ENCODE measurements around the gene CLCNKB. TPM values are rescaled to one million over a fixed set of nuclear protein-coding genes. Genes with fewer than 3 reads are reported as not detected.
"Not testable (repeated sequence)": the region's sequence is repeated elsewhere in the genome, so short reads cannot be mapped to it uniquely, and the experiment has no call there.

Gene CLCNKB
- total RNA-seq, 1 donor from 2014 or later: 3.0 TPM

DNA sequence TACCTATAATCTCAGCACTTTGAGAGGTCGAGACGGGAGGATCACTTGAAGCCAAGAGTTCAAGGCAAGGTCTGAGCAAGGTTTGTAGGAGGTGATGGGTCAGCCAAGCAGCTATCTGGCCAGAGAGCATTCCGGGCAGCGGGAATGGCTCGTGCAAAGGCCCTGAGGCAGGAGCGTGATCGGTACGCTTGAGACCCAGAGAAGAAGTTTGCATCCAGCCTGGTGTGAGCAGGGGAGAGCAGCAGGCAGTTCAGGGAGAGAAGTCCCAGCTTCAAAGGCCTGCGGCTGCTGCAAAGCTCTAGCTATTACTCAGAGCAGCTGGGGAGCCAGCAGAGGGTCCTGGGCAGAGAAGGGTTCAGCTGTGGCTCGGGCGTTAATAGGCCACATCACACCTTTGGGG is 44.7 kb upstream of the CLCNKB start:
- no peak overlapping the region for H3K4me3 Mint-ChIP-seq
- TF ChIP-seq, protein P1, sequence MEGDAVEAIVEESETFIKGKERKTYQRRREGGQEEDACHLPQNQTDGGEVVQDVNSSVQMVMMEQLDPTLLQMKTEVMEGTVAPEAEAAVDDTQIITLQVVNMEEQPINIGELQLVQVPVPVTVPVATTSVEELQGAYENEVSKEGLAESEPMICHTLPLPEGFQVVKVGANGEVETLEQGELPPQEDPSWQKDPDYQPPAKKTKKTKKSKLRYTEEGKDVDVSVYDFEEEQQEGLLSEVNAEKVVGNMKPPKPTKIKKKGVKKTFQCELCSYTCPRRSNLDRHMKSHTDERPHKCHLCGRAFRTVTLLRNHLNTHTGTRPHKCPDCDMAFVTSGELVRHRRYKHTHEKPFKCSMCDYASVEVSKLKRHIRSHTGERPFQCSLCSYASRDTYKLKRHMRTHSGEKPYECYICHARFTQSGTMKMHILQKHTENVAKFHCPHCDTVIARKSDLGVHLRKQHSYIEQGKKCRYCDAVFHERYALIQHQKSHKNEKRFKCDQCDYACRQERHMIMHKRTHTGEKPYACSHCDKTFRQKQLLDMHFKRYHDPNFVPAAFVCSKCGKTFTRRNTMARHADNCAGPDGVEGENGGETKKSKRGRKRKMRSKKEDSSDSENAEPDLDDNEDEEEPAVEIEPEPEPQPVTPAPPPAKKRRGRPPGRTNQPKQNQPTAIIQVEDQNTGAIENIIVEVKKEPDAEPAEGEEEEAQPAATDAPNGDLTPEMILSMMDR (IDR thresholded peaks at IDR 0.05; ENCODE audit: unreplicated experiment): no peak
- no peak overlapping the region for H3K27ac Mint-ChIP-seq
- no peaks in the 10 kb centered on the region for H3K36me3 Mint-ChIP-seq
- no peak for DNase-seq (ENCODE audit: low spot score in 2 of 2, unreplicated experiment in 2 of 2)
- H3K27me3 Mint-ChIP-seq (ENCODE audit: low read depth): peaks cover 2% of the 10 kb centered on the region
- no peaks in the 10 kb centered on the region for H3K9me3 Mint-ChIP-seq
- H3K4me1 Mint-ChIP-seq: no peaks in the 10 kb centered on the region

DNA sequence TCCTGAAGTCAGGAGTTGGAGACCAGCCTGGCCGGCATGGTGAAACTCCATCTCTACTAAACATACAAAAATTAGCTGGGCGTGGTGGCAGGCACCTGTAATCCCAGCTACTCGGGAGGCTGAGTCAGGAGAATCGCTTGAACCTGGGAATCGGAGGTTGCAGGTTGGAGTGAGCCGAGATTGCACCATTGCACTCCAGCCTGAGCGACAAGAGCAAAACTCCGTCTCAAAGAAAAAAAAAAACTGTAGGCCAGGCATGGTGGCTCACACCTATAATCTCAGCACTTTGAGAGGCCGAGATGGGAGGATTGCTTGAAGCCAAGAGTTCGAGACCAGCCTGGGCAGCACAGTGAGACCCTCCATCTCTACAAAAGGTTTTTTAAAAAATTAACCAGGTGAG is 42.3 kb upstream of the CLCNKB start:
- H3K36me3 Mint-ChIP-seq; H3K4me1 Mint-ChIP-seq; H3K27me3 Mint-ChIP-seq (ENCODE audit: low read depth); DNase-seq (ENCODE audit: low spot score in 2 of 2, unreplicated experiment in 2 of 2); H3K9me3 Mint-ChIP-seq; H3K27ac Mint-ChIP-seq; H3K4me3 Mint-ChIP-seq: not testable (repeated sequence)

DNA sequence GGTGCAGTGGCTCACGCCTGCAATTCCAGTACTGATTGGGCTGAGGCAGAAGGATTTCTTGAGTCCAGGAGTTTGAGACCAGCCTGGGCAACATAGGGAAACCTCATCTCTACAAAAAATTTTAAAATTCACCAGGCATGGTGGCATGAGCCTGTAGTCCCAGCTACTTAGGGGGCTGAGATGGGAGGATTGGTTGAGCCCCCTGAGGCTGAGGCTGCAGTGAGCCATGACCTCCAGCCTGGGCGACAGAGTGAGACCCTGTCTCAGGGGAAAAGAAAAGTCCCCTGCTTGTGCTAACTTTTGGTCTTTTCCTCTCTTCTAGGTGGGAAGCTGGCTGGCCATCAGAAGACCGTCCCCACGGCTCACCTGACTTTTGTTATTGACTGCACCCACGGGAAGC is 38.0 kb upstream of the CLCNKB start:
- no peaks in the 10 kb centered on the region for H3K27me3 Mint-ChIP-seq (ENCODE audit: low read depth)
- no peaks in the 10 kb centered on the region for H3K4me1 Mint-ChIP-seq

DNA sequence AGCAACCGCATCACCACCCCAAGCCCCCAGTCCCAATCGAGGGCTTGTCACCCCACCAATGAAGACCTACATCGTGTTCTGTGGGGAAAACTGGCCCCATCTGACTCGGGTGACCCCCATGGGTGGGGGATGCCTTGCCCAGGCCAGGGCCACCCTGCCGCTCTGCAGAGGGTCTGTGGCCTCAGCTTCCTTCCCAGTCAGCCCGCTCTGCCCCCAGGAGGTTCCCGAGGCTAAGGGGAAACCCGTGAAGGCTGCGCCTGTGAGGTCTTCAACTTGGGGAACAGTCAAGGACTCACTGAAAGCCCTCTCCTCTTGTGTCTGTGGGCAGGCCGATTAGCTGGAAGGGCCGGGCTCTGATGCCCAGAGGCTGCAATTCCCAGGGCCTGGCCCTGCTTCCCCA is 37.6 kb upstream of the CLCNKB start:
- no peak overlapping the region for H3K27ac Mint-ChIP-seq
- H3K9me3 Mint-ChIP-seq: no peaks in the 10 kb centered on the region
- H3K4me3 Mint-ChIP-seq: no peak overlapping the region
- H3K4me1 Mint-ChIP-seq: no peaks in the 10 kb centered on the region
- no peaks in the 10 kb centered on the region for H3K36me3 Mint-ChIP-seq
- TF ChIP-seq, protein P1 (IDR thresholded peaks at IDR 0.05; ENCODE audit: unreplicated experiment): no peak
- H3K27me3 Mint-ChIP-seq (ENCODE audit: low read depth): no peaks in the 10 kb centered on the region
- DNase-seq (ENCODE audit: low spot score in 2 of 2, unreplicated experiment in 2 of 2): no peak

More for the DNA sequence above, 38.0 kb upstream of the CLCNKB start:
- Mint-ChIP-seq H3K27ac (no peak overlapping the region), H3K9me3 (no peaks in the 10 kb centered on the region), H3K36me3 (no peaks in the 10 kb centered on the region), H3K4me3 (no peak overlapping the region)
- no peak for DNase-seq (ENCODE audit: low spot score in 2 of 2, unreplicated experiment in 2 of 2)
- TF ChIP-seq, protein P1 (IDR thresholded peaks at IDR 0.05; ENCODE audit: unreplicated experiment): no peak

DNA sequence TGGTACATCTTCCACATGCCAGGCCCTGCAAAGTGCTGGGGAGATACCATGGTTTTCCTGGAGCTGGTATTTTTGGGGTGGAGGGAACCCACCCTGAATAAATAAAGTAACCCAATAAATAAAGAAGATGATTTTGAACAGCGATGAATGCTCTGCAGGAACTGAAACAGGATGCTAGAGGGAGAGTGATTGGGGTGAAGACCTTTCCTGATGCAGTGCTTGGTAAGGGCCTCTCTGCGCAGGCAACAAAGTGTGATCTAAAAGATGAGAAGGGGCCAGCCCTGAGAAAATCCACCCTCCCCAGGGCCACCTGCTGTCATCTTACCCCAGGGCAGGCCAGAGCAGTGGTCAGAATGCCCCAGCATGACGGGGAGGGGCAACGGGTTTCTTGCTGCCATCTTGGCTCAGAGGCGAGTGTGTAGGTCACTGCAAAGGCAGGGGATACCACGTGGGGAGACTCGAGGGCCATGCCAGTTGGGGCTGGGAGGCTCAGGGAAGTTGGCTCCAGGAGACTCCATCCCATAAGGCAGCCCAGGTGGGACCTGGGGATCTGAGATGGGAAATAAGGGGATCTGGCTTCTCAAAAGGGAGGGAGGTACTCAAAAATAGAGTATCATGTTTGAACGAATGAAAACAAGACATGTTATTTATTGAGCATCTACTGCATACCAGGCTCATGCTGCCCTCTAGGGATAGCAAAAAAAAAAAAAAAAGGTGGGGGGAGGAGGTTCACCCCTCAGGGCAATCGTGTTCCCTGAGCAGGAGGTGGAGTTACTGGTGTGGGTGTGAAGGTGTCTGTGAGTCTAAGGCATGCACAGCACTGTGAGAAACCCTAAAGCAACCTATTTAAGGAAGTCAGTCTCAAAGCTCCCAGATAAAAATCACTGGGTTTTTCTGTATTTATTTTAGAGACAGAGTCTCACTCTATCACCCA is 36.8 kb upstream of the CLCNKB start:
- H3K4me1 Mint-ChIP-seq: no peaks in the 10 kb centered on the region
- TF ChIP-seq, protein P1 (IDR thresholded peaks at IDR 0.05; ENCODE audit: unreplicated experiment): no peak
- H3K27ac Mint-ChIP-seq: no peak overlapping the region
- DNase-seq (ENCODE audit: low spot score in 2 of 2, unreplicated experiment in 2 of 2): no peak
- no peak overlapping the region for H3K4me3 Mint-ChIP-seq
- no peaks in the 10 kb centered on the region for H3K27me3 Mint-ChIP-seq (ENCODE audit: low read depth)
- H3K36me3 Mint-ChIP-seq: no peaks in the 10 kb centered on the region
- no peaks in the 10 kb centered on the region for H3K9me3 Mint-ChIP-seq

DNA sequence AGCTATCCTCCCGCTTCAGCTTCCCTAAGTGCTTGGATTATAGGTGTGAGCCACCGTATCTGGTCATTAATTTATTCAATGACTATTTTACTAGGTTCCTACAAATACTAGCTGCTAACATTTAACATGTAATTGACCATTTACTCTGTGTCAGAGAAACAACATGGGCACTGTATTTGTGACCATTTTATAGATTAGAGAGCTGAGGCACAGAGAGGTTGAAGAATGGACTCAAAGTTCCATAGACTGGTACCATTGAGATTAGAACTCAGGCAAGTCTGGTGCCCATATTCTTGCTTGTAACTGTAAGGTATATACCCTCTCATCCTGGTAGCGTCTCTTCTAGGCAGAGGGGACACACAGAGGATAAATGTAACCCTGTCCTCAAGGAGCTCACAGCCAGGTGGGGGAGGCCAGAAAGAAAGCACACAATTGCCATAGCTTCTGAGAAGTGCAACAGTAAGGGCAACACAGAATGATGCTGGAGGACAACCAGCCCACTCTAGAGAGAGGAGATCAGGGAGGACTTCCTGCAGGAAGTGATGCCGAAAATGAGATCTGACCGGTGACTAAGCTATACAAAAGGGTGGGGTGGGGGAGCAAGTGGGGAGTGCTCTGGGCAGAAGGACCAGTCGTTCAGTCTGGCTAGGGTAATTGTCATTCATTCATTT is 35.8 kb upstream of the CLCNKB start:
- Mint-ChIP-seq H3K4me3 (no peak overlapping the region), H3K27me3 (ENCODE audit: low read depth) (no peaks in the 10 kb centered on the region), H3K36me3 (no peaks in the 10 kb centered on the region), H3K27ac (no peak overlapping the region), H3K9me3 (no peaks in the 10 kb centered on the region), H3K4me1 (no peaks in the 10 kb centered on the region)
- no peak for DNase-seq (ENCODE audit: low spot score in 2 of 2, unreplicated experiment in 2 of 2)
- TF ChIP-seq, protein P1 (IDR thresholded peaks at IDR 0.05; ENCODE audit: unreplicated experiment): no peak

All from mesothelial cell of epicardium (in vitro differentiated cells).